ENCODE data around the gene ARID5B. TPM values are rescaled to one million over a fixed set of nuclear protein-coding genes. Genes with fewer than 3 reads are reported as not detected.

Gene ARID5B
- total and polyA plus RNA-seq, 5 donors: 13.7 to 31.8 (median 19.3) TPM

- Histone ChIP-seq H3K27ac (ENCODE audit: low read length) (no peak overlapping the region), H3K4me1 (ENCODE audit: control insufficient read depth, insufficient read depth, low read length) (peaks cover 3% of the 10 kb centered on the region), H3K4me3 (ENCODE audit: low read length) (no peak overlapping the region), H3K27me3 (ENCODE audit: control insufficient read depth, insufficient read depth) (no peaks in the 10 kb centered on the region), H3K9me3 (ENCODE audit: control insufficient read depth, low read length) (no peaks in the 10 kb centered on the region)
- intact Hi-C loops (cut with DNase I): no loop called here
- ATAC-seq (no peak), DNase-seq (no peak)
- WGBS: 45% methylated on average over 7 of the region's 7 CpGs
Measured at GRCh38 chr10:61899069-61899531, 2.4 kb upstream of the ARID5B start.

DNA sequence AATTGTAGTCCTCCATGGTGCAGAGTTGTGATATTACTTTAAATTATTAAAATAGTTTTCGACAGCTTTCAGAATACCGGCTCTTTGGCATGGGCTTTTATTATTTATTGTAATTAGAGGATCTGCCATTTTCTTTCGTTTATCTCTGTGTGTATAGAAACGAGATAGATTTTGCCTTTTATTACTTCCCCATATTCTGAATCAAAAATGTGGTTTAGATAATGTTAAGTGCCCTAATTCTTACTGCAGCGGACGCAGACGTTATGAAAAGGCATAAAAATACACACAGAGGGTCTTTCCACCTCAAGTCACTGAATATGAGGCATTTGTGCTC, 1.9 kb upstream of the ARID5B start:
- intact Hi-C loops (cut with DNase I): no loop called here
- peaks cover 3% of the 10 kb centered on the region for H3K4me1 ChIP-seq (ENCODE audit: control insufficient read depth, insufficient read depth, low read length)

GRCh38 chr10:61899997-61900828, 1.3 kb upstream of the ARID5B start:
- Histone ChIP-seq H3K27ac (ENCODE audit: low read length) (peak overlapping the region; percentile 63), H3K4me3 (ENCODE audit: low read length) (peak overlapping the region; percentile 84), H3K27me3 (ENCODE audit: control insufficient read depth, insufficient read depth) (no peaks in the 10 kb centered on the region), H3K9me3 (ENCODE audit: control insufficient read depth, low read length) (no peaks in the 10 kb centered on the region), H3K4me1 (ENCODE audit: control insufficient read depth, insufficient read depth, low read length) (peaks cover 3% of the 10 kb centered on the region)
- WGBS: under 1% methylated on average over 25 of the region's 25 CpGs
- DNase-seq (peak; percentile 48 to 83 (median 78)), ATAC-seq (no peak)
- intact Hi-C loops (cut with DNase I): loop anchor here (5.0 to 10.0 kb wide), 6 partner anchors 95 to 347 kb away; no protein-coding TSS in a partner anchor

More for the DNA sequence above, 1.9 kb upstream of the ARID5B start:
- no peak for DNase-seq
- no peak for ATAC-seq
- H3K9me3 ChIP-seq (ENCODE audit: control insufficient read depth, low read length): no peaks in the 10 kb centered on the region
- no peaks in the 10 kb centered on the region for H3K27me3 ChIP-seq (ENCODE audit: control insufficient read depth, insufficient read depth)
- H3K27ac ChIP-seq (ENCODE audit: low read length): no peak overlapping the region
- H3K4me3 ChIP-seq (ENCODE audit: low read length): peak overlapping the region; percentile 84
- 12% methylated on average over 7 of the region's 7 CpGs for WGBS

GRCh38 chr10:61901829-61902444, 438 bp downstream of the ARID5B start:
- WGBS: under 1% methylated on average over 14 of the region's 14 CpGs
- peak in 1 of 2 donors; percentile 2 for ATAC-seq
- Histone ChIP-seq H3K4me3 (ENCODE audit: low read length) (peak overlapping the region; percentile 84), H3K27ac (ENCODE audit: low read length) (peak overlapping the region; percentile 74), H3K4me1 (ENCODE audit: control insufficient read depth, insufficient read depth, low read length) (peaks cover 3% of the 10 kb centered on the region), H3K9me3 (ENCODE audit: control insufficient read depth, low read length) (no peaks in the 10 kb centered on the region), H3K27me3 (ENCODE audit: control insufficient read depth, insufficient read depth) (no peaks in the 10 kb centered on the region)
- peak in 1 of 3 donors; percentile 33 for DNase-seq
- intact Hi-C loops (cut with DNase I): loop anchor here (5.0 to 10.0 kb wide), 6 partner anchors 93 to 345 kb away; no protein-coding TSS in a partner anchor

DNA sequence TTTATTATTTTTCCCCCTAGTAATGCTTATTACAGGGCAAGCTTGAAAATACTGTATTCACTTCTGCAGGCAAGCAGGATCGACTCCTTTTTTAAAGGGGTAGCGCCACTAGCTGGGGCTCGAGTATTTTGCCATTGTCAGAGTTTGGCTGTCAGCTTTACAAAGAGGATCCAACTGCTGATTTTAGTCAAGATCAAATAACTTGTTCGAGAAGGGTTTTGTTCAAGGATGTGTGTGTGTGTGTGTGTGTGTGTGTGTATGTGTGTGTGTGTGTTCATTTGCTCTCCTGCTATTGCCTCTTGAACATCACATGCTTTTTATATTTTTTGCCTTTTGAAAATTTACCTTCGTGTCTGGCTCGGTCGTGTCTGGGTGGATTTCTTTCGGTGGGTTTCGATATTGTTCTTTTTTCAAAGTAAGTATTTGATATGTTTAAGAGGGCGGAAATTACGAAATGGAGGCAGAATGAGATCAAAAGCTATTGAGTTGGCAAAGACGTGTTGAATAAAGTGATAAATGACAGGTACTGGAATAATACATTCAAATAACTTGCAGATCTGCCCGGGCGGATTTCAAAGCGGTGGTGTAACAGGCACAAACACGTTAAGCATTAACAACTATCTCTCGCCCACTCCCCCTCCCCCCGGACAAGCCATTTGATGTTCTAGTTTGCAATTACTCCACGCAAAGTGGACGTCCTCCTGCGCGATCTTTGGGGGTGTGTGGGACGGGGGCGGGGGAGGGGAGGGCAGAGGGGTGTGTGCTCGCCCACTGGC, 1.1 kb downstream of the ARID5B start:
- Histone ChIP-seq H3K4me1 (ENCODE audit: control insufficient read depth, insufficient read depth, low read length) (no peaks in the 10 kb centered on the region), H3K9me3 (ENCODE audit: control insufficient read depth, low read length) (no peaks in the 10 kb centered on the region), H3K27me3 (ENCODE audit: control insufficient read depth, insufficient read depth) (no peaks in the 10 kb centered on the region), H3K4me3 (ENCODE audit: low read length) (peak overlapping the region; percentile 84), H3K27ac (ENCODE audit: low read length) (peak overlapping the region; percentile 74)
- ATAC-seq: peak; percentile 36 to 62
- intact Hi-C loops (cut with DNase I): loop anchor here (5.0 to 10.0 kb wide), 6 partner anchors 92 to 345 kb away; no protein-coding TSS in a partner anchor
- peak in 1 of 3 donors; percentile 47 for DNase-seq
- WGBS: under 1% methylated on average over 25 of the region's 25 CpGs

- ATAC-seq (peak; percentile 79 to 81), DNase-seq (peak; percentile 46 to 80 (median 79))
- H3K27ac ChIP-seq (ENCODE audit: low read length): peak overlapping the region; percentile 97
- intact Hi-C loops (cut with DNase I): loop anchor here (5.0 to 10.0 kb wide), 6 partner anchors 91 to 344 kb away; no protein-coding TSS in a partner anchor
- peak overlapping the region; percentile 84 for H3K4me3 ChIP-seq (ENCODE audit: low read length)
- no peaks in the 10 kb centered on the region for H3K9me3 ChIP-seq (ENCODE audit: control insufficient read depth, low read length)
- no peaks in the 10 kb centered on the region for H3K27me3 ChIP-seq (ENCODE audit: control insufficient read depth, insufficient read depth)
- no peaks in the 10 kb centered on the region for H3K4me1 ChIP-seq (ENCODE audit: control insufficient read depth, insufficient read depth, low read length)
- WGBS: under 1% methylated on average over 56 of the region's 56 CpGs
Measured at GRCh38 chr10:61903221-61903927, 1.9 kb downstream of the ARID5B start.

- H3K27ac ChIP-seq (ENCODE audit: low read length): peak overlapping the region; percentile 64
- ATAC-seq: no peak
- H3K27me3 ChIP-seq (ENCODE audit: control insufficient read depth, insufficient read depth): no peaks in the 10 kb centered on the region
- H3K4me3 ChIP-seq (ENCODE audit: low read length): peak overlapping the region; percentile 84
- 11% methylated on average over 7 of the region's 7 CpGs for WGBS
- no peaks in the 10 kb centered on the region for H3K9me3 ChIP-seq (ENCODE audit: control insufficient read depth, low read length)
- no peaks in the 10 kb centered on the region for H3K4me1 ChIP-seq (ENCODE audit: control insufficient read depth, insufficient read depth, low read length)
- DNase-seq: no peak
- intact Hi-C loops (cut with DNase I): loop anchor here (5.0 to 10.0 kb wide), 6 partner anchors 91 to 343 kb away; no protein-coding TSS in a partner anchor
Measured at GRCh38 chr10:61903928-61904344, 2.4 kb downstream of the ARID5B start.

- whole genome bisulfite sequencing: 47% methylated on average over 6 of the region's 6 CpGs
- H3K9me3 ChIP-seq (ENCODE audit: control insufficient read depth, low read length): no peaks in the 10 kb centered on the region
- H3K27ac ChIP-seq (ENCODE audit: low read length): no peak overlapping the region
- intact Hi-C loops (cut with DNase I): loop anchor here (5.0 to 10.0 kb wide), 6 partner anchors 90 to 342 kb away; no protein-coding TSS in a partner anchor
- no peak for ATAC-seq
- H3K27me3 ChIP-seq (ENCODE audit: control insufficient read depth, insufficient read depth): no peaks in the 10 kb centered on the region
- peak overlapping the region; percentile 84 for H3K4me3 ChIP-seq (ENCODE audit: low read length)
- no peak for DNase-seq
- no peaks in the 10 kb centered on the region for H3K4me1 ChIP-seq (ENCODE audit: control insufficient read depth, insufficient read depth, low read length)
Measured at GRCh38 chr10:61904733-61905725, 3.5 kb downstream of the ARID5B start.

- no peak overlapping the region for H3K27ac ChIP-seq (ENCODE audit: low read length)
- DNase-seq: no peak
- no peaks in the 10 kb centered on the region for H3K4me1 ChIP-seq (ENCODE audit: control insufficient read depth, insufficient read depth, low read length)
- WGBS: 95% methylated on average over 3 of the region's 3 CpGs
- no peaks in the 10 kb centered on the region for H3K9me3 ChIP-seq (ENCODE audit: control insufficient read depth, low read length)
- intact Hi-C loops (cut with DNase I): loop anchor here in 3 of 4 donors (10.0 kb wide), 3 partner anchors 89 to 339 kb away; no protein-coding TSS in a partner anchor
- H3K27me3 ChIP-seq (ENCODE audit: control insufficient read depth, insufficient read depth): no peaks in the 10 kb centered on the region
- H3K4me3 ChIP-seq (ENCODE audit: low read length): no peak overlapping the region
- no peak for ATAC-seq
Measured at GRCh38 chr10:61905837-61906561, 4.5 kb downstream of the ARID5B start.

Measured in right cardiac atrium (tissue), 5 donors.